Fibroblast of the aortic adventitia (primary cell): ENCODE results near the gene QPRT. TPM values are rescaled to one million over a fixed set of nuclear protein-coding genes. Genes with fewer than 3 reads are reported as not detected.
"Not testable (repeated sequence)": the region's sequence is repeated elsewhere in the genome, so short reads cannot be mapped to it uniquely, and the experiment has no call there.

Experiments used
- DNase-seq: peaks from one replicate; pipeline ENCODE4 v3.0.0-alpha.2; 2010; ENCODE audit warnings: low read depth
- H3K4me3 ChIP-seq: 2 replicates; pipeline ENCODE4 v1.5.1; 2011; ENCODE audit warnings: low read depth, mild to moderate bottlenecking, control low read depth, low read length, moderate library complexity
- CTCF ChIP-seq: IDR thresholded peaks from 2 replicates; pipeline ENCODE4 v1.5.1; 2011; ENCODE audit warnings: mild to moderate bottlenecking, low read length, control low read depth, inconsistent platforms; ENCODE audit not compliant: insufficient read depth
- total RNA-seq: library from RNA; depleted of rRNA; stranded (reverse); fragments of >200 nt; gene quantifications from 2 replicates; pipeline ENCODE4 v1.2.3, GENCODE V29; 2012; ENCODE audit warnings: low replicate concordance

QPRT gene
- total RNA-seq, 1 donor: 7.4 TPM

DNA sequence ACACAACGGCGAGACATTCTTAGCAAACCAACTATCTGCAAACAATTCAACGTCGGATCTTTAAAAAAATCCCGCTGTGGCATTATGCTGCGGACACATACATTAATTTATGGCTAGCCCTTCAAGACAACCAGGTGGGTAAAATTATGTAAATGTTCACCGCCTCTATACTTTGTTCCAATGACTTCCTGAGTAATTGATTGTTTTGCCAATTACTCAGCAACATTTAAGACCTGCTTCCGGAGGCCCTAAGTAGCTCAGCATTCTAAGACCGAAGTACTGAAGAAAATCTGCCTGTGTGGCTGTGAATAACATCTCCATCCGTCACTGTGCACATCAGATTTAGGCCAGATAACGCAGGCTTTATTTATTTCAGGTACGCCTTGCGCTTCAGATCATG lies 23.3 kb downstream of the QPRT start:
- DNase-seq: no peak
- H3K4me3 ChIP-seq: no peak overlapping the region
- no peak for TF ChIP-seq CTCF

DNA sequence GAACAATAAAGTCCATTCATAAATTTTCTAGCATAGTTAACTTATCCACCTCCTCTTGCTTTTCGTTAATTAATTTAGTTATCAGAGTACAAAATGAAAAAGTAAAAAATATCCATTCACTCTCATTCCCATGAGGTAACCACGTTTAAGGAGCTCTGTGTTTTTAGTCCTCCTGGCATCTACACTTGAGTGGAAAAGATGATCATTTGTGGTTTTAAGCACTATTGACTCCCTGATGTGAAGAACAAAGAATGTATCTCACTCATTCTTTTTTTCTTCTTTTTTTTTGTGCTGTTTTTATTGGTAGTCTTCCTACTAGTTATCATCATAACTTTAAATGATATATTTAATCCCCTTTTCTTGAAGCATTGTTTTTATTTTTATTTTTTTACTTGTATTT lies 26.1 kb downstream of the QPRT start:
- DNase-seq: no peak
- TF ChIP-seq CTCF: no peak
- no peak overlapping the region for H3K4me3 ChIP-seq

DNA sequence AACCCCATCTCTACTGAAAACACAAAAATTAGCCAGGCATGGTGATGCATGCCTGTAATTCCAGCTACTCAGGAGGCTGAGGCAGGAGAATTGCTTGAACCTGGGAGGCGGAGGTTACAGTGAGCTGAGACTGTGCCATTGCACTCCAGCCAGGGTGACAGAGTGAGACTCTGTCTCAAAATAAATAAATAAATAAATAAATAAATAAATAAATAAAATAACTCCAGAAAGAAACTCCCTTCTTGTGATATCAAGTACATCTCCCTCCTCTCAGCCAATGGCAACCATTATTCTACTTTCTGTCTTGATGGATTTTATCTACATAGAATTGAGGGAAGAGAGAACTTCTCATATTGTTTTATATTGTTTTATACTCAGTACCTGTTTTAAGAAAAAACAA lies 28.2 kb downstream of the QPRT start:
- not testable (repeated sequence) for DNase-seq, H3K4me3 ChIP-seq

DNA sequence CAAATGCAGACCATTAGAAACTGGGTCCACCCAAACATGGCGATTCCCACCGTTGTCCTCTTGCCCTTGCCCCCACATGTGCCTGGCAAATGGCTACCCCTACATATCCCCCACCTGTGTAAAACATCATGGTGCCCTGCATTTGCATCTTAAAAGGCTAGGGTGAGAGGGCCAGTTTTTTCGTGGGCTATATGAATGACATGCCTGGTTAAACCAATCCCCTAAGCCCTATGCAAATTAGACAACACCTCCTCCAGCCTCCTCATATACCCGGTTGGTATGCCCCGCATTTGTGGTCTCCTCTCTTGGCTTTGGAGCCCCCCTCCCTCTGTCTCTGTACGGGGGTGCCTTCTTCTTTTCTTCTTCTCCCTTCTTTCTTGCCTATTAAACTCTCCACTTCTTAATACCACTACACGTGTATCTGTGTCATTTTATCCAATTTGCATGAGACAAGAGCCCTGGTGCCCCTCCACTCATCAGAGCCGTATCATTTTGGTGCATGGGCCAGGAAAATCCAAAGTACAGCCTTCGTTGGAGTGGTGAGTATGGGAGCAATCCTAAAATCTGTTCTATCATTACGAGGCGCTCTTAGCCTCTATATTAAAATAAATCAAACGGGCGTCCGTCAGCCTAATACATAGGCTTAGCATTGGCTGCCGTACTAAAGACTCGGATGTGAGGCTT lies 30.1 kb downstream of the QPRT start:
- H3K4me3 ChIP-seq: no peak overlapping the region
- TF ChIP-seq CTCF: no peak
- no peak for DNase-seq

- H3K4me3 ChIP-seq: not testable (repeated sequence)
Measured at GRCh38 chr16:29709657-29710056, 30.7 kb downstream of the QPRT start.

DNA sequence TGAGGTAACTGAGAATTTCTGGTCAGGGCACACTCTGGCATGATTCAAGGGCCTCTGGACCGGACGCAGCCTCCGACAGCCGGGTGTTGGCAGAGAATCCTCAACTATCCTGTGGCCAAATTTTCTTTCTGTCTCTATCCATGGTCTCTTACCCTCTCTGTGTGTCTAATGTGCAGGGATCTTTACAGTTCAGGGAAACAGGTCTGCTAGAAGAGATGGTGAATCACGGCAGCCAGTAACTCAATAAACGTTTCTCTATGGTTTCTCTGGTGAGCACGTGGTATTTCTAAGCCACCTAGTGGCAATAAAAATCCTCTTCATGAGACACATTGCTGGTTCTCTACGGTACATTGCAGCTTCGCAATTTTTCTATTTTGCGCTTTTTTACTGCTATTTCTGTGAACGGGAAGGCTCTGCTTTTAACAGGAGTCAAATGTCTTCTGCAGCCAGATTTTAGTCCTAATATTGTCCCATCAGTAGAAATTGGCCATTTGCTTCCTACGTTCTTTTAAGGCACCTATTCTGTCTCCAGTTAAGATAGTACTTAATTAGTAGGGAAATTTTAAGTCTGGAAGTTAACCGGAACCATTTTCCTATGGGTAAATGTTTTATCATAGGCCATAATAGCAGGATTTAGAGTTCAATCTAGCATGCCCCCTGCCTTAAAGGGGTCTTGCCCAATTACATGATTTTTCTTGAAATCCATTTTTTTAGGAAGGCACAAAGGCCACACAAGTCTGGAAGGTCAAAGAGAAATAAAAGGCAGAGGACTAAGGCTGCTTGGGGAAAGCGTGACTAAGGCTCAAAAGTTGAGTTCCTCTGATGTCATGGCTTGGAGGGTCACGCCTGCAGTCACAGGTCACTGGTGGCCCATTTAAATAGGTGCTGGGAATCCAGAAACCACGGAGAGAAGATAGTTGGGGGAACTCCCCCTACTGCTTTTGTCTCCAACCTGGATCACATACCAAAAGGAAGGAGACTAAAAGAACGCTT lies 31.5 kb downstream of the QPRT start:
- TF ChIP-seq CTCF: peak; percentile 60
- DNase-seq: peak; percentile 82
- H3K4me3 ChIP-seq: no peak overlapping the region

More at GRCh38 chr16:29709657-29710056, 30.7 kb downstream of the QPRT start:
- DNase-seq: not testable (repeated sequence)

- no peak for TF ChIP-seq CTCF
- DNase-seq: no peak
- no peak overlapping the region for H3K4me3 ChIP-seq
Measured at GRCh38 chr16:29712809-29713208, 33.8 kb downstream of the QPRT start.
